Measurements from ENCODE around the gene ZSWIM4.
"Not testable (repeated sequence)": the region's sequence is repeated elsewhere in the genome, so short reads cannot be mapped to it uniquely, and the experiment has no call there.

Gene ZSWIM4

GRCh38 chr19:13849991-13850909 is 55.0 kb downstream of the ZSWIM4 start:
- peak in 1 of 2 donors; percentile 59 for DNase-seq (ENCODE audit: low read depth in 2 of 2)

- DNase-seq (ENCODE audit: low read depth in 2 of 2), result no peak
Measured at GRCh38 chr19:13850910-13851733, 55.9 kb downstream of the ZSWIM4 start.

- not testable (repeated sequence) for DNase-seq (ENCODE audit: low read depth in 2 of 2)
Measured at GRCh38 chr19:13851734-13852114, 56.5 kb downstream of the ZSWIM4 start.

- not testable (repeated sequence) for DNase-seq (ENCODE audit: low read depth in 2 of 2)
Measured at GRCh38 chr19:13852171-13852707, 57.0 kb downstream of the ZSWIM4 start.

GRCh38 chr19:13856497-13856896 is 61.3 kb downstream of the ZSWIM4 start:
- DNase-seq (ENCODE audit: low read depth in 2 of 2), result no peak

GRCh38 chr19:13859361-13859880 is 64.2 kb downstream of the ZSWIM4 start:
- no peak for DNase-seq (ENCODE audit: low read depth in 2 of 2)

GRCh38 chr19:13860679-13861391 is 65.6 kb downstream of the ZSWIM4 start:
- no peak for DNase-seq (ENCODE audit: low read depth in 2 of 2)

- no peak for DNase-seq (ENCODE audit: low read depth in 2 of 2)
Measured at GRCh38 chr19:13861392-13861713, 66.1 kb downstream of the ZSWIM4 start.

- DNase-seq (ENCODE audit: low read depth in 2 of 2), result peak; percentile 82 to 83
Measured at GRCh38 chr19:13861714-13862531, 66.7 kb downstream of the ZSWIM4 start.

- DNase-seq (ENCODE audit: low read depth in 2 of 2), result no peak
Measured at GRCh38 chr19:13864046-13864666, 68.9 kb downstream of the ZSWIM4 start.

GRCh38 chr19:13864667-13865570 is 69.7 kb downstream of the ZSWIM4 start:
- DNase-seq (ENCODE audit: low read depth in 2 of 2), result no peak

GRCh38 chr19:13865571-13866462 is 70.6 kb downstream of the ZSWIM4 start:
- no peak for DNase-seq (ENCODE audit: low read depth in 2 of 2)

GRCh38 chr19:13866463-13867046 is 71.3 kb downstream of the ZSWIM4 start:
- DNase-seq (ENCODE audit: low read depth in 2 of 2), result no peak

- no peak for DNase-seq (ENCODE audit: low read depth in 2 of 2)
Measured at GRCh38 chr19:13868663-13869062, 73.4 kb downstream of the ZSWIM4 start.

GRCh38 chr19:13869281-13869680 is 74.0 kb downstream of the ZSWIM4 start:
- no peak for DNase-seq (ENCODE audit: low read depth in 2 of 2)

- DNase-seq (ENCODE audit: low read depth in 2 of 2), result no peak
Measured at GRCh38 chr19:13870873-13871272, 75.6 kb downstream of the ZSWIM4 start.

GRCh38 chr19:13872339-13872694 is 77.1 kb downstream of the ZSWIM4 start:
- no peak for DNase-seq (ENCODE audit: low read depth in 2 of 2)

All from activated CD4-positive, alpha-beta T cell treated with anti-CD3 and anti-CD28 coated beads for 24 hours (primary cell).